Kidney (tissue), 14 donors: ENCODE measurements around the gene SCFD2. TPM values are rescaled to one million over a fixed set of nuclear protein-coding genes. Genes with fewer than 3 reads are reported as not detected.
"Not testable (repeated sequence)": the region's sequence is repeated elsewhere in the genome, so short reads cannot be mapped to it uniquely, and the experiment has no call there.

Experiments used
- DNase-seq, 5 donors: peaks; one replicate each; pipeline ENCODE4 v3.0.0-alpha.2; 2013 to 2020
- FAIRE-seq: peaks from 2 replicates; lab custom pipeline; 2012; peaks lifted over from hg19 to GRCh38; lab: Jason Lieb, UNC
- H3K27ac ChIP-seq, 2 donors: one replicate each; pipeline ENCODE4 v1.7.0; 2013; ENCODE audit warnings: low read depth in 2 of 2, low read length in 2 of 2, inconsistent platforms in 1 of 2
- H3K27me3 ChIP-seq: one replicate; pipeline ENCODE4 v1.7.1; 2013; ENCODE audit warnings: low read length, inconsistent platforms; ENCODE audit not compliant: control insufficient read depth, insufficient read depth
- H3K36me3 ChIP-seq, 3 donors: one replicate each; pipeline versions ENCODE4 v1.7.0 to v1.7.1; 2013; ENCODE audit warnings: low read length in 3 of 3, control low read depth in 1 of 3, inconsistent platforms in 1 of 3; ENCODE audit not compliant: insufficient read depth in 3 of 3, control insufficient read depth in 2 of 3
- H3K4me1 ChIP-seq, 3 donors: one replicate each; pipeline versions ENCODE4 v1.7.0 to v1.7.1; 2013; ENCODE audit warnings: low read length in 3 of 3, inconsistent platforms in 1 of 3, low read depth in 1 of 3; ENCODE audit not compliant: control insufficient read depth in 2 of 3, insufficient read depth in 2 of 3
- H3K4me3 ChIP-seq, 3 donors: one replicate each; pipeline versions ENCODE4 v1.7.0 to v1.8.1; 2013; ENCODE audit warnings: low read length in 3 of 3, control low read depth in 1 of 3, inconsistent platforms in 1 of 3
- H3K9ac ChIP-seq, 3 donors: one replicate each; pipeline versions ENCODE4 v1.7.0 to v1.7.1; 2013; ENCODE audit warnings: low read length in 3 of 3, control low read depth in 1 of 3, inconsistent platforms in 1 of 3
- H3K9me3 ChIP-seq, 3 donors: one replicate each; pipeline versions ENCODE4 v1.7.0 to v1.7.1; 2013; ENCODE audit warnings: low read length in 3 of 3, control low read depth in 1 of 3, inconsistent platforms in 1 of 3; ENCODE audit not compliant: control insufficient read depth in 2 of 3, insufficient read depth in 1 of 3
- intact Hi-C: fragments of 100-400 bp; cut with DNase I; formaldehyde crosslinking; loops from one replicate; pipeline ENCODE4 v1.11.1; 2022
- polyA plus RNA-seq: library from polyadenylated mRNA; stranded (reverse); fragments of 350-450 nt; fragmentation: Illumina TruSeq; extraction: RNeasy Lipid Tissue Mini Kit (QIAGEN cat#74804); gene quantifications from one replicate; pipeline ENCODE4 v1.2.3, GENCODE V29; 2014; ENCODE audit warnings: low read depth, low replicate concordance; ENCODE audit not compliant: insufficient read depth
- total RNA-seq: library from RNA; stranded (reverse); fragmentation: NEBNext Ultra II Directional; extraction: Animal tissue kit (Norgen Biotek cat#: 25700); gene quantifications from one replicate; pipeline ENCODE4 v1.2.1, GENCODE V29; 2021
- TF ChIP-seq, protein P1 (sequence below): IDR thresholded peaks from 3 replicates; pipeline ENCODE4 v1.5.1; 2012; ENCODE audit warnings: mild to moderate bottlenecking, moderate library complexity, borderline replicate concordance; ENCODE audit not compliant: insufficient read depth; ENCODE audit errors: extremely low read depth
- donor health status: control.
- donor health status: control.
- donor health status: control.
- donor health status: control.
- donor health status: control.
- donor health status: DM: yes; HTN: yes; CAD: no.
- donor health status: Normal renal cell carcinoma (clear cell type).

Gene SCFD2
- total and polyA plus RNA-seq, 2 donors from 2014 or later = 6.1 to 20.8 TPM

DNA sequence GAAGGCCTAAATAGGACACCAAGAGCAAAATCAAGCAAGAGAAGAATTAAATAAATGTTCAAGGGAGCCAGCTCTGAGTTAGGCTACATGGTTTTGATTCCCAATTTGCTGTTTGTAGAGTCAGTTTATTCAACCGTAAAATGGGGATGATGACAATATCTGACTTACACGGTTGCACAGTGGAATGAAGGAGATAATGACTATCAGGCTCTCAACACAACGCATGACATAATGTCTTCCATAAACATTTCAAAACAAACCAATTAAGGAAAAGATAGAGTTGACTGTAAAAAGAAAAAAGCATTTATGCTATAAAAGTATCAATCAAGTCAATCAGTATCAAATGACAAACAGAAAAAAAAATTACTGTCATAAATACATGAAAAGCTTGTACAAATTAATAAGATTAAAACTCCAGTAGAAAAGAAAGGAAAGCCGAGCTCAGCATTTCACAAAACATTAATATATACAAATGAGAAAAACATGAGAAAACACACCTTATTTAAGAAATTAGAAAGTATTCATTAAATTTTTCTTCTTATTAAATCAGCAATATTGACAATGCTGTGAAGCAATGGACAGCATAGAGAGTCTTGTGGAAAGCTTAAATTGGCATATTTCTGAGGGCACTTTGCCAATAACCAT is 179.0 kb downstream of the SCFD2 start:
- H3K36me3 ChIP-seq = no peaks in the 10 kb centered on the region
- H3K27ac ChIP-seq = no peak overlapping the region
- intact Hi-C loops = no loop called here
- no peak for DNase-seq
- TF ChIP-seq, protein P1, sequence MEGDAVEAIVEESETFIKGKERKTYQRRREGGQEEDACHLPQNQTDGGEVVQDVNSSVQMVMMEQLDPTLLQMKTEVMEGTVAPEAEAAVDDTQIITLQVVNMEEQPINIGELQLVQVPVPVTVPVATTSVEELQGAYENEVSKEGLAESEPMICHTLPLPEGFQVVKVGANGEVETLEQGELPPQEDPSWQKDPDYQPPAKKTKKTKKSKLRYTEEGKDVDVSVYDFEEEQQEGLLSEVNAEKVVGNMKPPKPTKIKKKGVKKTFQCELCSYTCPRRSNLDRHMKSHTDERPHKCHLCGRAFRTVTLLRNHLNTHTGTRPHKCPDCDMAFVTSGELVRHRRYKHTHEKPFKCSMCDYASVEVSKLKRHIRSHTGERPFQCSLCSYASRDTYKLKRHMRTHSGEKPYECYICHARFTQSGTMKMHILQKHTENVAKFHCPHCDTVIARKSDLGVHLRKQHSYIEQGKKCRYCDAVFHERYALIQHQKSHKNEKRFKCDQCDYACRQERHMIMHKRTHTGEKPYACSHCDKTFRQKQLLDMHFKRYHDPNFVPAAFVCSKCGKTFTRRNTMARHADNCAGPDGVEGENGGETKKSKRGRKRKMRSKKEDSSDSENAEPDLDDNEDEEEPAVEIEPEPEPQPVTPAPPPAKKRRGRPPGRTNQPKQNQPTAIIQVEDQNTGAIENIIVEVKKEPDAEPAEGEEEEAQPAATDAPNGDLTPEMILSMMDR = no peak
- no peaks in the 10 kb centered on the region for H3K9me3 ChIP-seq
- no peaks in the 10 kb centered on the region for H3K27me3 ChIP-seq
- H3K4me3 ChIP-seq = no peak overlapping the region
- H3K9ac ChIP-seq = no peak overlapping the region
- FAIRE-seq = no peak
- H3K4me1 ChIP-seq = peaks cover 2 to 7% (median 3%) of the 10 kb centered on the region in 3 donors

DNA sequence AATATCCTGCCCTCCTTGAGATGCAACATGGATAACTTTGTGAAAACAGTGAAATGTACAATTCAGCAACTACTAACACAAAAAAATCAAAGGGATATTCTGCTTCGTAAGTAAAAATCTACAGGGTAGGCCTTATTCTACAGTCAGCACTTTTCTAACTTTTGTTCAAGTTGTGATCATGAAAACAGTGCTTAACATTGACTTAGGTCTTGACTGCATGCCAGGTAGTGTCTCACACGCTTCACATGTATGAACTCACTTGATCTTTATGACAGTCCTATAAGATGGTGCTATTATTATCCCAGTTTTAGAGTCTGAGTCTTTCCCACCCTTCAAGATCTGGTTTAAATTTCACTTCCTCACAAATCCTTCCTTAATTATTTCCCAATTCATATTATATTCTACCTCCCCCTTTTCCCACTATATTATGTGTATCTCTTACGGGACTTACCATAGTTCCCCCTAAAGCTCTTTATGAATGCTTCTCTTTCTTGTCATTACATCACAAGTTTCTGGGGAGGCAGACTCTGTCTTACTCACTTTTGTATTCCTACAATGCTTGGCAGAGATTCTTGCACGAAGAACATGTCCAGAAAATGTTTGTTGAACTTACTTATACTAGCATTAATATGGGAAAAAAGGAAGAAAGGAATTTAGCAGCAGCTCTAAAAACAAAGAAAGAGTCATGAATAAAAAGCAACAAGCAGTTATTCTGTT is 179.8 kb downstream of the SCFD2 start:
- Histone ChIP-seq H3K4me1 (peaks cover 2 to 7% (median 3%) of the 10 kb centered on the region in 3 donors), H3K4me3 (no peak overlapping the region), H3K27me3 (no peaks in the 10 kb centered on the region), H3K9ac (no peak overlapping the region), H3K36me3 (no peaks in the 10 kb centered on the region), H3K9me3 (no peaks in the 10 kb centered on the region), H3K27ac (no peak overlapping the region)
- intact Hi-C loops = no loop called here
- DNase-seq (peak in 1 of 5 donors; percentile 45), FAIRE-seq (no peak)
- TF ChIP-seq, protein P1 = no peak

DNA sequence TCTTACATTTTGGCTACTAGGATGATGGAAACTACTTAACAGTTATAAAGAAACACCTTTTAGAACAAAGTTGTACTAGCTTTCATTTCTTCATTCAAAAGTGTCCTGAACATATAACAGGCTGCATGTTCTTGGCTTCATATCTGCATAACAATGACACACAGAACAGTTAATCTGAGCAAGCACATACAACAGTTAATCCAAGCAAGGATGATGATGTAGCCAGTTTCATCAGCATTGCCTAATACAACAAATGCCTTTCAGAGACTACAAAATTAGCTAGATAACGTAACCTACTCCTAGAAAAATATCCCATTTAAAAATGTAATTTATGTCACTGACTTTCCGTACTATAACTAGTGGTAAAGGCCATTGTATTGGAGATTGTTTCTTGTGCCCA is 182.1 kb downstream of the SCFD2 start:
- Histone ChIP-seq H3K4me3 (no peak overlapping the region), H3K4me1 (peaks cover 2 to 7% (median 3%) of the 10 kb centered on the region in 3 donors), H3K36me3 (no peaks in the 10 kb centered on the region), H3K27ac (no peak overlapping the region), H3K9ac (no peak overlapping the region), H3K27me3 (no peaks in the 10 kb centered on the region), H3K9me3 (no peaks in the 10 kb centered on the region)
- intact Hi-C loops = no loop called here
- DNase-seq (no peak), FAIRE-seq (no peak)
- TF ChIP-seq, protein P1 = no peak

DNA sequence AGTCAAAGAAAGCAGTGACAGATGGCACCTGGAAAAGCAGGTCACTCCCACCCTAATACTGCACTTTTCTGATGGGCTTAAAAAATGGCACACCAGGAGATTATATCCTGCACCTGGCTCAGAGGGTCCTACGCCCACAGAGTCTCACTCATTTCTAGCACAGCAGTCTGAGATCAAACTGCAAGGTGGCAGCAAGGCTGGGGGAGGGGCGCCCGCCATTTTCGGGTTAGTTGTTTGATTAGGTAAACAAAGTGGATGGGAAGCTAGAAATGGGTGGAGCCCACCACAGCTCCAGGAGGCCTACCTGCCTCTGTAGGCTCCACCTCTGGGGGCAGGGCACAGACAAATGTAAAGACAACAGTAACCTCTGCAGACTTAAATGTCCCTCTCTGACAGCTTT is 188.1 kb downstream of the SCFD2 start:
- intact Hi-C loops, H3K9ac ChIP-seq, H3K4me3 ChIP-seq, H3K9me3 ChIP-seq, H3K4me1 ChIP-seq, FAIRE-seq, H3K27me3 ChIP-seq, H3K27ac ChIP-seq, H3K36me3 ChIP-seq: not testable (repeated sequence)
- DNase-seq = peak in 1 of 5 donors; percentile 31
